ENCODE measurements around the gene CTTNBP2NL. TPM values are rescaled to one million over a fixed set of nuclear protein-coding genes. Genes with fewer than 3 reads are reported as not detected.

The CTTNBP2NL gene
- total RNA-seq, 1 experiment from 2014 or later: 38.8 TPM

- peaks cover 20 to 39% of the 10 kb centered on the region in 2 experiments for H3K4me1 Mint-ChIP-seq
- no peak for DNase-seq
- Histone ChIP-seq H3K79me2 (ENCODE audit: insufficient read depth, low read length) (no peaks in the 10 kb centered on the region), H2BK12ac (ENCODE audit: insufficient read length, low read depth, low read length) (no peak overlapping the region), H2BK15ac (ENCODE audit: low read depth, low read length) (no peak overlapping the region), H3K23me2 (ENCODE audit: insufficient read length, low read depth, low read length, poor library complexity, severe bottlenecking) (peaks cover 24% of the 10 kb centered on the region), H3K56ac (ENCODE audit: insufficient read length, low read depth, low read length) (no peak overlapping the region), H3K4me2 (ENCODE audit: insufficient read depth, insufficient read length, low read length) (peak overlapping the region; percentile 93), H3K18ac (ENCODE audit: insufficient read length, low read depth, low read length) (no peak overlapping the region), H4K20me1 (ENCODE audit: control insufficient read depth, insufficient read depth, insufficient read length) (no peaks in the 10 kb centered on the region), H2BK5ac (ENCODE audit: insufficient read length, low read length) (no peak overlapping the region), H3K27ac (ENCODE audit: insufficient read length, low read depth, low read length) (no peak overlapping the region), H3K9ac (ENCODE audit: extremely low read depth, insufficient read length, low read length) (no peak overlapping the region), H3K79me1 (ENCODE audit: insufficient read depth, low read depth, low read length, poor library complexity, severe bottlenecking) (no peaks in the 10 kb centered on the region), H3K23ac (ENCODE audit: insufficient read length, low read depth, low read length) (no peak overlapping the region), H4K91ac (ENCODE audit: insufficient read length, low read depth, low read length) (no peak overlapping the region), H3K14ac (ENCODE audit: insufficient read depth, low read length) (no peak overlapping the region), H2AFZ (ENCODE audit: low read length) (no peak overlapping the region), H3T11ph (ENCODE audit: low read length) (no peak overlapping the region), H2BK20ac (ENCODE audit: low read depth, low read length, poor library complexity, severe bottlenecking) (no peak overlapping the region), H3K27me3 (ENCODE audit: insufficient read depth, low read length) (peaks cover 44% of the 10 kb centered on the region), H3K4ac (ENCODE audit: low read depth, low read length) (no peak overlapping the region), H3K4me1 (ENCODE audit: insufficient read depth, low read length) (0 out of 2 replicates have a peak, but pooled peaks cover 3% of the 10 kb centered on the region), H2BK120ac (ENCODE audit: low read depth, low read length, poor library complexity, severe bottlenecking) (no peak overlapping the region), H4K5ac (ENCODE audit: insufficient read length, low read depth, low read length) (no peak overlapping the region), H3K9me3 (ENCODE audit: control insufficient read depth, low read depth, low read length) (no peaks in the 10 kb centered on the region), H4K8ac (replicated peaks; ENCODE audit: insufficient read length, low read depth, low read length) (no peak overlapping the region), H2AK5ac (ENCODE audit: insufficient read length, low read length) (no peak overlapping the region)
- no peaks in the 10 kb centered on the region for H3K36me3 Mint-ChIP-seq (ENCODE audit: insufficient read depth in 1 of 3, low read depth in 3 of 3)
- no peaks in the 10 kb centered on the region; a peak in 1 of 5 replicates for H3K9me3 Mint-ChIP-seq
- H3K27ac Mint-ChIP-seq: no peak overlapping the region; a peak in 1 of 7 replicates
- H3K27me3 Mint-ChIP-seq (ENCODE audit: low read depth): peaks cover 94% of the 10 kb centered on the region
- no peak for TF ChIP-seq CTCF (conservative IDR thresholded peaks at IDR 0.05)
- no CpG with 5 or more reads among the region's 16 CpGs for WGBS (ENCODE audit: extremely low coverage, insufficient read length, low lambda C conversion rate)
- H3K4me3 Mint-ChIP-seq: peak overlapping the region; percentile 61 to 85
Measured at GRCh38 chr1:112509660-112510178, 113.7 kb downstream of the CTTNBP2NL start.
